ENCODE data around the gene FAM53A. TPM values are rescaled to one million over a fixed set of nuclear protein-coding genes. Genes with fewer than 3 reads are reported as not detected.
"Not testable (repeated sequence)": the region's sequence is repeated elsewhere in the genome, so short reads cannot be mapped to it uniquely, and the experiment has no call there.

The FAM53A gene
- total RNA-seq, 2 donors from 2014 or later, result 1.4 to 4.0 TPM

DNA sequence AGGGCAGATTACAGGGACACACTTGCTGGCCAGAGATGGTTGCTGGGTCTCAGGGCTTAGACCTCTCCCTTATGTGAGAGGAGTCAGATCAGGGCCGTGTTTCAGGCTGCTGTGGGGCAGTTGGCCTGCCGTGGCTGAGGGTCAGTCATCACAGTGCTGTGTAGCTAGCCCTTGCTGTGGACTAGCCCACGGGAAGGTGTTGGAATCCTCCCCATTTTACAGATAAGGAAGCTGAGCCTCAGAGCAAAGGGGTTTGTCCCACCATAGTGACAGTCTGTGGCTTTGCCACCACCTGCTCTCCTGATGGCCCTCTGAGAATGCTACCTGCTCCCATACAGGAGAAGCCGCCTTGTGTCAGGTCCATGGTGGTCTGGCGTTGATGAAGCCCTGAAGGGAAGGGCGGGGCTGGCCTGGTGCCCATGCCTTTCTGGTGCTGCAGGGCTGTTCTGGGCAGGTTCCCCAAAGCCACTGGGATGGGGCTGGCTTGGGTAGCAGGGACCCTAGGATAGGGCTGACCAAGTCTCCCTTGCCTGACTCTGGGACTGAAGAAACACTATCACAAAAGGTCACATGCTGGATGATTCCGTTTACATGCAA, 2.4 kb upstream of the FAM53A start:
- Mint-ChIP-seq H3K4me1 (ENCODE audit: low read depth) (peaks cover 12% of the 10 kb centered on the region), H3K27ac (no peak overlapping the region), H3K9me3 (no peaks in the 10 kb centered on the region), H3K4me3 (no peak overlapping the region), H3K27me3 (ENCODE audit: low read depth) (no peaks in the 10 kb centered on the region), H3K36me3 (ENCODE audit: insufficient read depth in 2 of 2) (peaks cover 3 to 11% of the 10 kb centered on the region in 2 donors)
- ATAC-seq (replicated peaks in 1 of 2), result no peak
- DNase-seq, result no peak

- DNase-seq (no peak), ATAC-seq (replicated peaks in 1 of 2) (no peak)
- H3K4me3 Mint-ChIP-seq, result no peak overlapping the region
- H3K9me3 Mint-ChIP-seq, result no peaks in the 10 kb centered on the region
- H3K27me3 Mint-ChIP-seq (ENCODE audit: low read depth), result no peaks in the 10 kb centered on the region
- H3K4me1 Mint-ChIP-seq (ENCODE audit: low read depth), result peaks cover 12% of the 10 kb centered on the region
- H3K36me3 Mint-ChIP-seq (ENCODE audit: insufficient read depth in 2 of 2), result peaks cover 1 to 5% of the 10 kb centered on the region in 2 donors
- no peak overlapping the region for H3K27ac Mint-ChIP-seq
Measured at GRCh38 chr4:1685235-1686150, 1.4 kb upstream of the FAM53A start.

- peak overlapping the region in 1 of 2 donors; percentile 67 for H3K4me3 Mint-ChIP-seq
- H3K27me3 Mint-ChIP-seq (ENCODE audit: low read depth), result no peaks in the 10 kb centered on the region
- H3K9me3 Mint-ChIP-seq, result no peaks in the 10 kb centered on the region
- no peak overlapping the region for H3K27ac Mint-ChIP-seq
- DNase-seq, result peak in 1 of 2 donors; percentile 96
- H3K4me1 Mint-ChIP-seq (ENCODE audit: low read depth), result peaks cover 12% of the 10 kb centered on the region
- no peak for ATAC-seq (replicated peaks in 1 of 2)
- H3K36me3 Mint-ChIP-seq (ENCODE audit: insufficient read depth in 2 of 2), result peaks cover 0 to 1% of the 10 kb centered on the region in 2 donors
Measured at GRCh38 chr4:1684506-1685234, 557 bp upstream of the FAM53A start.

- DNase-seq (no peak), ATAC-seq (replicated peaks in 1 of 2) (no peak)
Measured at GRCh38 chr4:1683261-1683735, 815 bp downstream of the FAM53A start.

DNA sequence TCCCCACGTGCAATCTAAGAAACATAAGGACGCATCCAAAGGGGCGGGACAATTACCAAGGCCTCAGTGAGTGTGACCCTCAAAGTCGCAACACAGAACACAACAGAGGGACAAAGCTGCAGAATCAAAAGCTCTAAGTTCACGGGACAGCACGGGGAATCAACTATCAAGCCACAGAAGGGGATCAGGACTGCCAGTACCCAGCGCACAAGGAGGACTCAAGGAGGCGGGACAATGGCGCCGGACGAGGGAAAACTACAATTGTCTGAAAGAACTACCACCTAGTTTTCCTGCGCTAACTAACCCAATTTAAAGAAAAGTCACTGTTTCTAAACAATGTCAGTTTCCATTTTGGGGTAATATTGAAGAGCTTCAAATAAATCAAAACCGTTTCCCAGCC, 1.3 kb downstream of the FAM53A start:
- DNase-seq, result no peak
- Mint-ChIP-seq H3K4me3 (peak overlapping the region; percentile 86), H3K4me1 (ENCODE audit: low read depth) (peaks cover 12% of the 10 kb centered on the region), H3K36me3 (ENCODE audit: insufficient read depth in 2 of 2) (no peaks in the 10 kb centered on the region), H3K27me3 (ENCODE audit: low read depth) (no peaks in the 10 kb centered on the region), H3K27ac (no peak overlapping the region), H3K9me3 (no peaks in the 10 kb centered on the region)
- no peak for ATAC-seq (replicated peaks in 1 of 2)

More at GRCh38 chr4:1683261-1683735, 815 bp downstream of the FAM53A start:
- Mint-ChIP-seq H3K36me3 (ENCODE audit: insufficient read depth in 2 of 2) (no peaks in the 10 kb centered on the region), H3K4me3 (peak overlapping the region; percentile 86), H3K9me3 (no peaks in the 10 kb centered on the region), H3K27me3 (ENCODE audit: low read depth) (no peaks in the 10 kb centered on the region), H3K27ac (peak overlapping the region; percentile 35), H3K4me1 (ENCODE audit: low read depth) (peaks cover 12% of the 10 kb centered on the region)

DNA sequence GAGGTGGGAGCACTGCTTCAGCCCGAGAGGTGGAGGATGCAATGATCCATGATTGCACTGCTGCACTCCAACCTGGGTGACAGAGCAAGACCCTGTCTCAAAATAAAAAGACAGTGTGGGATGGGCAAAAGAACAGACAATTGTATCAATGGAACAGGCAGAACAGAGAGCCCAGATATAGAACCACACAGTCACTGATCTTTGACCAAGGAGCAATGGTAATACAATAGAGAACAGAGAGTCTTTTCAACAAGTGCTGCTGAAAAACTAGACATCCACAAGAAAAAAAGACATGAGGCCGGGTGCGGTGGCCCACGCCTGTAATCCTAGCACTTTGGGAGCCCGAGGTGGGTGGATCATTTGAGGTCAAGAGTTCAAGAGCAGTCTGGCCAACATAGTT, 5.9 kb downstream of the FAM53A start:
- Mint-ChIP-seq H3K4me1 (ENCODE audit: low read depth) (peaks cover 9% of the 10 kb centered on the region), H3K36me3 (ENCODE audit: insufficient read depth in 2 of 2) (no peaks in the 10 kb centered on the region), H3K27ac (no peak overlapping the region), H3K9me3 (no peaks in the 10 kb centered on the region), H3K27me3 (ENCODE audit: low read depth) (no peaks in the 10 kb centered on the region), H3K4me3 (no peak overlapping the region)
- ATAC-seq (replicated peaks in 1 of 2) (no peak), DNase-seq (no peak)

- ATAC-seq (replicated peaks in 1 of 2) (no peak), DNase-seq (no peak)
- Mint-ChIP-seq H3K4me1 (ENCODE audit: low read depth) (no peaks in the 10 kb centered on the region), H3K36me3 (ENCODE audit: insufficient read depth in 2 of 2) (no peaks in the 10 kb centered on the region), H3K9me3 (no peaks in the 10 kb centered on the region), H3K4me3 (no peak overlapping the region), H3K27me3 (ENCODE audit: low read depth) (no peaks in the 10 kb centered on the region), H3K27ac (no peak overlapping the region)
Measured at GRCh38 chr4:1676605-1677525, 7.2 kb downstream of the FAM53A start.

- H3K4me3 Mint-ChIP-seq, result no peak overlapping the region
- ATAC-seq (replicated peaks in 1 of 2) (no peak), DNase-seq (no peak)
- H3K27me3 Mint-ChIP-seq (ENCODE audit: low read depth), result no peaks in the 10 kb centered on the region
- no peaks in the 10 kb centered on the region for H3K36me3 Mint-ChIP-seq (ENCODE audit: insufficient read depth in 2 of 2)
- H3K27ac Mint-ChIP-seq, result no peak overlapping the region
- no peaks in the 10 kb centered on the region for H3K4me1 Mint-ChIP-seq (ENCODE audit: low read depth)
- H3K9me3 Mint-ChIP-seq, result no peaks in the 10 kb centered on the region
Measured at GRCh38 chr4:1675802-1676137, 8.3 kb downstream of the FAM53A start.

- Mint-ChIP-seq H3K4me1 (ENCODE audit: low read depth) (no peaks in the 10 kb centered on the region), H3K27me3 (ENCODE audit: low read depth) (no peaks in the 10 kb centered on the region), H3K9me3 (no peaks in the 10 kb centered on the region), H3K36me3 (ENCODE audit: insufficient read depth in 2 of 2) (no peaks in the 10 kb centered on the region), H3K27ac (no peak overlapping the region), H3K4me3 (no peak overlapping the region)
- no peak for ATAC-seq (replicated peaks in 1 of 2)
- DNase-seq, result no peak
Measured at GRCh38 chr4:1675136-1675801, 8.8 kb downstream of the FAM53A start.

DNA sequence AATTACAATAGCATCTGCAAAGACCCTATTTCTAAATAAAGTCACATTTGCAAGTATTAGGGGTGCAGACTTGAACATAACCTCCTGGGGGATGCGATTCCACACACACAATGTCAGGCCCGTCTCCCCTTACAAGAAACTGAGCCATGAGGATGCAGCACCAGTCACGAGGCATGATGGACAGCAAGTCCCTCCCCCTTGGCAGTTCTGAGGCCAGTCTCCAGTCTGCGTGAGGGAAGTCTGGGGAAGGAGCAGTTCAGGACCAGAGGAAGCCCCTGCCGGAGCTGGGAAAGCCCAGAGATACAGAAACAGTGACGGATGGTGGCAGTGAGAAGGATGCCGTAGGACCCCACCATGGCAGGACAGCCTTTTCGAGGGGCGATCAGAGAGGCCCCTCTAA, 9.4 kb downstream of the FAM53A start:
- DNase-seq, result no peak
- no peak overlapping the region for H3K4me3 Mint-ChIP-seq
- no peak overlapping the region for H3K27ac Mint-ChIP-seq
- no peaks in the 10 kb centered on the region for H3K36me3 Mint-ChIP-seq (ENCODE audit: insufficient read depth in 2 of 2)
- no peaks in the 10 kb centered on the region for H3K4me1 Mint-ChIP-seq (ENCODE audit: low read depth)
- H3K9me3 Mint-ChIP-seq, result no peaks in the 10 kb centered on the region
- no peaks in the 10 kb centered on the region for H3K27me3 Mint-ChIP-seq (ENCODE audit: low read depth)
- ATAC-seq (replicated peaks in 1 of 2), result no peak

GRCh38 chr4:1673671-1674070, 10.4 kb downstream of the FAM53A start:
- H3K9me3 Mint-ChIP-seq, result no peaks in the 10 kb centered on the region
- H3K4me3 Mint-ChIP-seq, result no peak overlapping the region
- no peak for ATAC-seq (replicated peaks in 1 of 2)
- H3K4me1 Mint-ChIP-seq (ENCODE audit: low read depth), result no peaks in the 10 kb centered on the region
- H3K27me3 Mint-ChIP-seq (ENCODE audit: low read depth), result no peaks in the 10 kb centered on the region
- no peaks in the 10 kb centered on the region for H3K36me3 Mint-ChIP-seq (ENCODE audit: insufficient read depth in 2 of 2)
- no peak for DNase-seq
- H3K27ac Mint-ChIP-seq, result no peak overlapping the region

DNA sequence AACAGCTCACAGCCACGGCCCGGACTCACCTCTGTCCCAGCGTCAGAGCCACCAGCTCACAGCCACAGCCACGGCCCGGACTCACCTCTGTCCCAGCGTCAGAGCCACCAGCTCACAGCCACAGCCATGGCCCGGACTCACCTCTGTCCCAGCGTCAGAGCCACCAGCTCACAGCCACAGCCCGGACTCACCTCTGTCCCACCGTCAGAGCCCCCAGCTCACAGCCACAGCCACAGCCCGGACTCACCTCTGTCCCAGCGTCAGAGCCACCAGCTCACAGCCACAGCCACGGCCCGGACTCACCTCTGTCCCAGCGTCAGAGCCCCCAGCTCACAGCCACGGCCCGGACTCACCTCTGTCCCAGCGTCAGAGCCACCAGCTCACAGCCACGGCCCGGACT, 13.1 kb downstream of the FAM53A start:
- not testable (repeated sequence) for H3K27me3 Mint-ChIP-seq (ENCODE audit: low read depth); H3K4me1 Mint-ChIP-seq (ENCODE audit: low read depth); H3K4me3 Mint-ChIP-seq; ATAC-seq (replicated peaks in 1 of 2); DNase-seq; H3K36me3 Mint-ChIP-seq (ENCODE audit: insufficient read depth in 2 of 2); H3K9me3 Mint-ChIP-seq; H3K27ac Mint-ChIP-seq
